ENCODE results near the gene CHAC1. TPM values are rescaled to one million over a fixed set of nuclear protein-coding genes. Genes with fewer than 3 reads are reported as not detected.

CHAC1 gene
- total RNA-seq, 5 donors from 2014 or later (not counting 1 experiment from before 2014, with no cell fraction given) = 0.44 to 7.5 (median 7.2) TPM

GRCh38 chr15:40990789-40991188 is 37.5 kb downstream of the CHAC1 start:
- WGBS (ENCODE audit: insufficient coverage) = no CpG with 5 or more reads among the region's 1 CpG
- Histone ChIP-seq H3K4me1 (ENCODE audit: control insufficient read depth in 1 of 2, extremely low read depth in 1 of 2, insufficient read depth in 2 of 2, low read length in 2 of 2) (no peaks in the 10 kb centered on the region), H3K4me3 (ENCODE audit: control insufficient read depth in 1 of 2, extremely low read depth in 1 of 2, low read length in 1 of 2) (no peak overlapping the region), H3K9me3 (no peaks in the 10 kb centered on the region), H3K36me3 (ENCODE audit: control insufficient read depth in 2 of 2, extremely low read depth in 1 of 2, insufficient read depth in 1 of 2, low read length in 1 of 2) (peaks cover 12 to 60% of the 10 kb centered on the region in 2 donors), H3K27ac (ENCODE audit: low read length) (no peak overlapping the region), H3K27me3 (replicated peaks in 1 of 2; ENCODE audit: control insufficient read depth in 2 of 2, extremely low read depth in 1 of 2, insufficient read depth in 2 of 2, low read length in 1 of 2) (no peaks in the 10 kb centered on the region)
- Mint-ChIP-seq H3K4me1 (no peaks in the 10 kb centered on the region), H3K36me3 (peaks cover 55% of the 10 kb centered on the region), H3K9me3 (no peaks in the 10 kb centered on the region), H3K27me3 (no peaks in the 10 kb centered on the region), H3K4me3 (no peak overlapping the region), H3K27ac (no peak overlapping the region)
- ChIA-PET CTCF (interaction anchor here in 1 of 2 donors (0.6 kb wide), 1 partner anchor 967 kb away, joined by 3 read pairs; no protein-coding TSS in a partner anchor), POLR2A (no interaction called here)
- DNase-seq (no peak), ATAC-seq (replicated peaks in 1 of 4) (no peak)

GRCh38 chr15:40991355-40991754 is 38.1 kb downstream of the CHAC1 start:
- no peak overlapping the region for H3K4me3 ChIP-seq (ENCODE audit: control insufficient read depth in 1 of 2, extremely low read depth in 1 of 2, low read length in 1 of 2)
- ATAC-seq (replicated peaks in 1 of 4) (no peak), DNase-seq (no peak)
- Mint-ChIP-seq H3K4me1 (no peaks in the 10 kb centered on the region), H3K9me3 (no peaks in the 10 kb centered on the region), H3K27me3 (no peaks in the 10 kb centered on the region), H3K27ac (peak overlapping the region in 1 of 2 donors; percentile 20), H3K36me3 (peaks cover 57% of the 10 kb centered on the region), H3K4me3 (no peak overlapping the region)
- H3K27me3 ChIP-seq (replicated peaks in 1 of 2; ENCODE audit: control insufficient read depth in 2 of 2, extremely low read depth in 1 of 2, insufficient read depth in 2 of 2, low read length in 1 of 2) = no peaks in the 10 kb centered on the region
- H3K4me1 ChIP-seq (ENCODE audit: control insufficient read depth in 1 of 2, extremely low read depth in 1 of 2, insufficient read depth in 2 of 2, low read length in 2 of 2) = no peaks in the 10 kb centered on the region
- no peaks in the 10 kb centered on the region for H3K9me3 ChIP-seq
- H3K27ac ChIP-seq (ENCODE audit: low read length) = no peak overlapping the region
- peaks cover 18 to 59% of the 10 kb centered on the region in 2 donors for H3K36me3 ChIP-seq (ENCODE audit: control insufficient read depth in 2 of 2, extremely low read depth in 1 of 2, insufficient read depth in 1 of 2, low read length in 1 of 2)
- ChIA-PET POLR2A (interaction anchor here in 1 of 2 donors (0.6 kb wide), 1 partner anchor 644 kb away, joined by 4 read pairs; no protein-coding TSS in a partner anchor), CTCF (no interaction called here)
- 100% methylated on average over 1 of the region's 3 CpGs for WGBS (ENCODE audit: insufficient coverage)

- H3K36me3 ChIP-seq (ENCODE audit: control insufficient read depth in 2 of 2, extremely low read depth in 1 of 2, insufficient read depth in 1 of 2, low read length in 1 of 2) = peaks cover 19 to 59% of the 10 kb centered on the region in 2 donors
- ChIA-PET POLR2A (interaction anchor here in 1 of 2 donors (0.6 kb wide), 1 partner anchor 765 kb away, joined by 4 read pairs; no protein-coding TSS in a partner anchor), CTCF (no interaction called here)
- no peak for ATAC-seq (replicated peaks in 1 of 4)
- Mint-ChIP-seq H3K4me3 (no peak overlapping the region), H3K4me1 (no peaks in the 10 kb centered on the region), H3K36me3 (peaks cover 58% of the 10 kb centered on the region), H3K27me3 (no peaks in the 10 kb centered on the region), H3K27ac (no peak overlapping the region), H3K9me3 (no peaks in the 10 kb centered on the region)
- no peak overlapping the region for H3K4me3 ChIP-seq (ENCODE audit: control insufficient read depth in 1 of 2, extremely low read depth in 1 of 2, low read length in 1 of 2)
- H3K27ac ChIP-seq (ENCODE audit: low read length) = no peak overlapping the region
- H3K27me3 ChIP-seq (replicated peaks in 1 of 2; ENCODE audit: control insufficient read depth in 2 of 2, extremely low read depth in 1 of 2, insufficient read depth in 2 of 2, low read length in 1 of 2) = no peaks in the 10 kb centered on the region
- no peaks in the 10 kb centered on the region for H3K9me3 ChIP-seq
- no peak for DNase-seq
- 100% methylated on average over 1 of the region's 1 CpG for WGBS (ENCODE audit: insufficient coverage)
- H3K4me1 ChIP-seq (ENCODE audit: control insufficient read depth in 1 of 2, extremely low read depth in 1 of 2, insufficient read depth in 2 of 2, low read length in 2 of 2) = no peaks in the 10 kb centered on the region
Observed at GRCh38 chr15:40992241-40992741, 39.0 kb downstream of the CHAC1 start.

- H3K36me3 ChIP-seq (ENCODE audit: control insufficient read depth in 2 of 2, extremely low read depth in 1 of 2, insufficient read depth in 1 of 2, low read length in 1 of 2) = peaks cover 16 to 59% of the 10 kb centered on the region in 2 donors
- WGBS (ENCODE audit: insufficient coverage) = 97% methylated on average over 5 of the region's 5 CpGs
- CTCF ChIA-PET = no interaction called here
Observed at GRCh38 chr15:40992825-40993224, 39.6 kb downstream of the CHAC1 start.

GRCh38 chr15:40995656-40996055 is 42.4 kb downstream of the CHAC1 start:
- ChIA-PET CTCF (interaction anchor here in 1 of 2 donors (0.6 kb wide), 1 partner anchor 444 kb away, joined by 7 read pairs; no protein-coding TSS in a partner anchor), POLR2A (no interaction called here)
- Mint-ChIP-seq H3K4me3 (no peak overlapping the region), H3K27me3 (no peaks in the 10 kb centered on the region), H3K4me1 (no peaks in the 10 kb centered on the region), H3K9me3 (no peaks in the 10 kb centered on the region), H3K27ac (peak overlapping the region in 1 of 2 donors; percentile 22), H3K36me3 (peaks cover 53% of the 10 kb centered on the region)
- Histone ChIP-seq H3K4me3 (ENCODE audit: control insufficient read depth in 1 of 2, extremely low read depth in 1 of 2, low read length in 1 of 2) (no peak overlapping the region), H3K27me3 (replicated peaks in 1 of 2; ENCODE audit: control insufficient read depth in 2 of 2, extremely low read depth in 1 of 2, insufficient read depth in 2 of 2, low read length in 1 of 2) (no peaks in the 10 kb centered on the region), H3K9me3 (no peaks in the 10 kb centered on the region), H3K4me1 (ENCODE audit: control insufficient read depth in 1 of 2, extremely low read depth in 1 of 2, insufficient read depth in 2 of 2, low read length in 2 of 2) (no peaks in the 10 kb centered on the region), H3K36me3 (ENCODE audit: control insufficient read depth in 2 of 2, extremely low read depth in 1 of 2, insufficient read depth in 1 of 2, low read length in 1 of 2) (peaks cover 20 to 63% of the 10 kb centered on the region in 2 donors), H3K27ac (ENCODE audit: low read length) (no peak overlapping the region)
- DNase-seq (no peak), ATAC-seq (replicated peaks in 1 of 4) (no peak)
- WGBS (ENCODE audit: insufficient coverage) = no CpG with 5 or more reads among the region's 3 CpGs

More at GRCh38 chr15:40992825-40993224, 39.6 kb downstream of the CHAC1 start:
- ATAC-seq (replicated peaks in 1 of 4) = no peak
- Mint-ChIP-seq H3K27me3 (no peaks in the 10 kb centered on the region), H3K27ac (no peak overlapping the region), H3K4me3 (no peak overlapping the region), H3K9me3 (no peaks in the 10 kb centered on the region), H3K4me1 (no peaks in the 10 kb centered on the region), H3K36me3 (peaks cover 61% of the 10 kb centered on the region)
- Histone ChIP-seq H3K27me3 (replicated peaks in 1 of 2; ENCODE audit: control insufficient read depth in 2 of 2, extremely low read depth in 1 of 2, insufficient read depth in 2 of 2, low read length in 1 of 2) (no peaks in the 10 kb centered on the region), H3K4me3 (ENCODE audit: control insufficient read depth in 1 of 2, extremely low read depth in 1 of 2, low read length in 1 of 2) (no peak overlapping the region), H3K27ac (ENCODE audit: low read length) (no peak overlapping the region), H3K9me3 (no peaks in the 10 kb centered on the region), H3K4me1 (ENCODE audit: control insufficient read depth in 1 of 2, extremely low read depth in 1 of 2, insufficient read depth in 2 of 2, low read length in 2 of 2) (no peaks in the 10 kb centered on the region)
- no peak for DNase-seq
- POLR2A ChIA-PET = no interaction called here

GRCh38 chr15:40999190-40999589 is 45.9 kb downstream of the CHAC1 start:
- no peak for DNase-seq
- CTCF ChIA-PET = no interaction called here
- Histone ChIP-seq H3K9me3 (no peaks in the 10 kb centered on the region), H3K4me1 (ENCODE audit: control insufficient read depth in 1 of 2, extremely low read depth in 1 of 2, insufficient read depth in 2 of 2, low read length in 2 of 2) (no peaks in the 10 kb centered on the region), H3K27me3 (replicated peaks in 1 of 2; ENCODE audit: control insufficient read depth in 2 of 2, extremely low read depth in 1 of 2, insufficient read depth in 2 of 2, low read length in 1 of 2) (no peaks in the 10 kb centered on the region), H3K4me3 (ENCODE audit: control insufficient read depth in 1 of 2, extremely low read depth in 1 of 2, low read length in 1 of 2) (no peak overlapping the region), H3K36me3 (ENCODE audit: control insufficient read depth in 2 of 2, extremely low read depth in 1 of 2, insufficient read depth in 1 of 2, low read length in 1 of 2) (peaks cover 24 to 57% of the 10 kb centered on the region in 2 donors), H3K27ac (ENCODE audit: low read length) (no peak overlapping the region)
- H3K27ac Mint-ChIP-seq = no peak overlapping the region
- WGBS (ENCODE audit: insufficient coverage) = no CpG with 5 or more reads among the region's 4 CpGs
- H3K9me3 Mint-ChIP-seq = no peaks in the 10 kb centered on the region
- no peaks in the 10 kb centered on the region for H3K27me3 Mint-ChIP-seq
- H3K4me3 Mint-ChIP-seq = no peak overlapping the region
- H3K4me1 Mint-ChIP-seq = no peaks in the 10 kb centered on the region
- H3K36me3 Mint-ChIP-seq = peaks cover 40% of the 10 kb centered on the region
- POLR2A ChIA-PET = interaction anchor here in 1 of 2 donors (0.6 kb wide), 2 partner anchors 78 to 102 kb away, joined by 3 read pairs; no protein-coding TSS in a partner anchor
- ATAC-seq (replicated peaks in 1 of 4) = no peak

Measured in T-cell (primary cell).